ENCODE results near the gene YTHDF1.

- TF ChIP-seq CTCF (conservative IDR thresholded peaks at IDR 0.05) (no peak), ZFX (IDR thresholded peaks at IDR 0.05) (no peak)
These were observed 51.2 kb downstream of the YTHDF1 start for GRCh38 chr20:63164484-63165355.
